ENCODE data around the gene CACUL1.

GRCh38 chr10:118635674-118636402 is 118.9 kb downstream of the CACUL1 start:
- TF ChIP-seq CTCF (IDR thresholded peaks at IDR 0.05) = no peak
- no peak for TF ChIP-seq POLR2A (IDR thresholded peaks at IDR 0.05)

Data from sigmoid colon (tissue), 3 donors.